Gastrocnemius medialis (tissue), 4 donors: ENCODE results near the gene BGLAP.

Experiments
- POLR2A ChIP-seq, 2 donors: fragments of 450-650 bp; IDR thresholded peaks; one replicate each; pipeline ENCODE4 v1.6.1; 2017; ENCODE audit warnings: antibody characterized with exemption in 2 of 2, mild to moderate bottlenecking in 2 of 2, moderate library complexity in 2 of 2
- TF ChIP-seq, protein P1 (sequence below), 5 experiments: fragments of 450-650 bp in 3 of 5; fragments of 200-600 bp in 2 of 5; sonication (generic) in 2 of 5; IDR thresholded peaks in 4 of 5; conservative IDR thresholded peaks in 1 of 5; 1 replicate in 4 of 5; 2 replicates in 1 of 5; pipeline ENCODE4 v1.5.1; 2016 to 2019; ENCODE audit warnings: antibody characterized with exemption in 5 of 5, mild to moderate bottlenecking in 3 of 5, moderate library complexity in 3 of 5

DNA sequence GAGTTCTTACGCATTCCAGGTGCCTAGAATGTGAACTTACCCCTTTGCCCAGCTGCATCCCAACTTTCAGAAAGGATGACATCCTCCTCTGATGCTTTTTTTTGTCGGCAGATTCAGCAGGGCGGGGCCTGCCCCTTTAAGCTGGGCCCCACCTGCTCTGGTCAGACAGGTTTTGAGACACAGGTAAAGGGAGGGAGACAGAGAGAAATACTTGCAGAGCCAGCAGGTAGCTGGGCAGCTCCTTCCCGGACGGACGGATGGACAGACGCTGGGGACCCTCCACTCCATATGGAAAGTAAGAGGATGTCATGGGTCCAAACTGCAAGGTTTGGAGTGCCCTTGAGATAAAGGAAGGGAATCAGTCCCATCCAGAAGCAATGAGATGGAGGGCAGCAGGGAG lies 42.1 kb downstream of the BGLAP start, which contains the start of gene TMEM79:
- no peak for TF ChIP-seq POLR2A (IDR thresholded peaks at IDR 0.05)
- TF ChIP-seq, protein P1, sequence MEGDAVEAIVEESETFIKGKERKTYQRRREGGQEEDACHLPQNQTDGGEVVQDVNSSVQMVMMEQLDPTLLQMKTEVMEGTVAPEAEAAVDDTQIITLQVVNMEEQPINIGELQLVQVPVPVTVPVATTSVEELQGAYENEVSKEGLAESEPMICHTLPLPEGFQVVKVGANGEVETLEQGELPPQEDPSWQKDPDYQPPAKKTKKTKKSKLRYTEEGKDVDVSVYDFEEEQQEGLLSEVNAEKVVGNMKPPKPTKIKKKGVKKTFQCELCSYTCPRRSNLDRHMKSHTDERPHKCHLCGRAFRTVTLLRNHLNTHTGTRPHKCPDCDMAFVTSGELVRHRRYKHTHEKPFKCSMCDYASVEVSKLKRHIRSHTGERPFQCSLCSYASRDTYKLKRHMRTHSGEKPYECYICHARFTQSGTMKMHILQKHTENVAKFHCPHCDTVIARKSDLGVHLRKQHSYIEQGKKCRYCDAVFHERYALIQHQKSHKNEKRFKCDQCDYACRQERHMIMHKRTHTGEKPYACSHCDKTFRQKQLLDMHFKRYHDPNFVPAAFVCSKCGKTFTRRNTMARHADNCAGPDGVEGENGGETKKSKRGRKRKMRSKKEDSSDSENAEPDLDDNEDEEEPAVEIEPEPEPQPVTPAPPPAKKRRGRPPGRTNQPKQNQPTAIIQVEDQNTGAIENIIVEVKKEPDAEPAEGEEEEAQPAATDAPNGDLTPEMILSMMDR (IDR thresholded peaks at IDR 0.05 in 4 of 5, conservative IDR thresholded peaks at IDR 0.05 in 1 of 5): no peak
